GM23338 (cell line): ENCODE results near the gene CIRBP. TPM values are rescaled to one million over a fixed set of nuclear protein-coding genes. Genes with fewer than 3 reads are reported as not detected.
A peak's percentile ranks its signal among the peaks of the same experiment; 100 is the strongest.

ENCODE experiments used
- ATAC-seq: fragments of 200-7000 bp; cut with Tn5 transposase; 3 replicates; pipeline ENCODE4 v1.9.1; 2020
- DNase-seq: peaks from one replicate; pipeline ENCODE4 v3.0.0-alpha.2; 2015; ENCODE audit warnings: low spot score
- H2AFZ ChIP-seq: fragments of 200-600 bp; sonication (generic); 2 replicates; pipeline ENCODE4 v1.8.0; 2016; ENCODE audit warnings: antibody characterized with exemption, mild to moderate bottlenecking, moderate library complexity
- H3F3A ChIP-seq: fragments of 200-600 bp; sonication (generic); replicated peaks from 2 replicates; pipeline ENCODE4 v1.8.0; 2017; ENCODE audit warnings: antibody characterized with exemption, mixed run types, low read depth
- H3K27ac ChIP-seq: fragments of 200-600 bp; sonication (generic); 2 replicates; pipeline ENCODE4 v1.6.1; 2016; ENCODE audit warnings: low read depth
- H3K27me3 ChIP-seq: fragments of 200-600 bp; sonication (generic); 2 replicates; pipeline ENCODE4 v1.8.0; 2016; ENCODE audit warnings: mild to moderate bottlenecking, mixed run types, moderate library complexity; ENCODE audit not compliant: insufficient read depth
- H3K36me3 ChIP-seq: fragments of 200-600 bp; sonication (generic); 2 replicates; pipeline ENCODE4 v1.8.0; 2016; ENCODE audit warnings: mild to moderate bottlenecking; ENCODE audit not compliant: insufficient read depth
- H3K4me1 ChIP-seq: fragments of 200-600 bp; sonication (generic); 2 replicates; pipeline ENCODE4 v1.8.0; 2016; ENCODE audit warnings: mild to moderate bottlenecking, moderate library complexity; ENCODE audit not compliant: insufficient read depth
- H3K4me2 ChIP-seq: fragments of 200-600 bp; sonication (generic); 2 replicates; pipeline ENCODE4 v1.7.1; 2017; ENCODE audit warnings: mixed run types
- H3K4me3 ChIP-seq: fragments of 200-600 bp; sonication (generic); 2 replicates; pipeline ENCODE4 v1.6.1; 2016; ENCODE audit warnings: mixed run types
- H3K79me2 ChIP-seq: fragments of 200-600 bp; sonication (generic); replicated peaks from 2 replicates; pipeline ENCODE4 v1.8.0; 2017; ENCODE audit warnings: mild to moderate bottlenecking; ENCODE audit not compliant: insufficient read depth
- H3K9me2 ChIP-seq: fragments of 200-600 bp; sonication (generic); 2 replicates; pipeline ENCODE4 v1.8.0; 2017; ENCODE audit not compliant: insufficient read depth
- H4K20me1 ChIP-seq: fragments of 200-600 bp; sonication (generic); replicated peaks from 2 replicates; pipeline ENCODE4 v1.8.0; 2017; ENCODE audit warnings: mild to moderate bottlenecking; ENCODE audit not compliant: insufficient read depth
- H3K27ac Mint-ChIP-seq: 2 replicates; pipeline ENCODE4 v1.8.0; 2020; ENCODE audit warnings: inconsistent platforms, mild to moderate bottlenecking, moderate library complexity, mixed read lengths
- H3K27me3 Mint-ChIP-seq: 3 replicates; pipeline ENCODE4 v1.8.0; 2022; ENCODE audit warnings: low read depth, mild to moderate bottlenecking, moderate library complexity, mixed read lengths, inconsistent platforms; ENCODE audit not compliant: insufficient read depth, poor library complexity
- H3K36me3 Mint-ChIP-seq: 3 replicates; pipeline ENCODE4 v1.8.0; 2021; ENCODE audit warnings: low read depth, mild to moderate bottlenecking, inconsistent platforms, moderate library complexity, mixed read lengths
- H3K4me1 Mint-ChIP-seq: 3 replicates; pipeline ENCODE4 v1.8.0; 2020; ENCODE audit warnings: mild to moderate bottlenecking, inconsistent platforms, mixed read lengths
- H3K4me3 Mint-ChIP-seq: 3 replicates; pipeline ENCODE4 v1.8.0; 2021; ENCODE audit warnings: moderate library complexity, mild to moderate bottlenecking, inconsistent platforms, mixed read lengths
- H3K9me3 Mint-ChIP-seq: 3 replicates; pipeline ENCODE4 v1.8.0; 2020; ENCODE audit warnings: moderate library complexity, mild to moderate bottlenecking, inconsistent platforms, mixed read lengths
- ETS1 ChIP-seq: IDR thresholded peaks from 2 replicates; pipeline ENCODE4 v1.6.1; 2016; ENCODE audit warnings: antibody characterized with exemption
- JUNB ChIP-seq: IDR thresholded peaks from one replicate; pipeline ENCODE4 v1.6.1; 2016; ENCODE audit warnings: antibody characterized with exemption; ENCODE audit not compliant: unreplicated experiment
- NANOG ChIP-seq: IDR thresholded peaks from 2 replicates; pipeline ENCODE4 v1.6.1; 2016; ENCODE audit warnings: antibody characterized with exemption, borderline replicate concordance
- STAT1 ChIP-seq: IDR thresholded peaks from one replicate; pipeline ENCODE4 v1.6.1; 2016; ENCODE audit warnings: antibody characterized with exemption; ENCODE audit not compliant: unreplicated experiment
- ZNF331 ChIP-seq: fragments of 250-450 bp; sonication (Bioruptor Pico); IDR thresholded peaks from 2 replicates; pipeline ENCODE4 v1.5.0; 2020; ENCODE audit warnings: low read depth, mild to moderate bottlenecking, moderate library complexity
- ZNF462 ChIP-seq: fragments of 250-450 bp; sonication (Bioruptor Pico); IDR thresholded peaks from 2 replicates; pipeline ENCODE4 v1.5.0; 2020; ENCODE audit warnings: mild to moderate bottlenecking, moderate library complexity
- polyA plus RNA-seq: library from polyadenylated mRNA; unstranded; fragments of >200 nt; fragmentation: Nextera tagmentation; extraction: Ambion mirVana; gene quantifications from 2 replicates; pipeline ENCODE4 v1.2.1, GENCODE V29; 2016
- total RNA-seq: library from RNA; depleted of rRNA; stranded (reverse); fragments of >200 nt; shearing (Covaris generic); gene quantifications from 2 replicates; pipeline ENCODE4 v1.2.3, GENCODE V29; 2014

CIRBP gene
- total and polyA plus RNA-seq, 2 experiments from 2014 or later: 153 to 202 TPM

GRCh38 chr19:1268226-1269064 lies 687 bp upstream of the CIRBP start:
- Mint-ChIP-seq H3K27ac (peak overlapping the region; percentile 63; the same call in 1 of the 2 replicates), H3K36me3 (peaks cover 45% of the 10 kb centered on the region), H3K4me1 (peaks cover 59% of the 10 kb centered on the region), H3K9me3 (peaks cover 2% of the 10 kb centered on the region; the same call in 2 of the 3 replicates), H3K27me3 (peaks cover 51% of the 10 kb centered on the region), H3K4me3 (peak overlapping the region; percentile 57)
- ATAC-seq (no peak), DNase-seq (no peak)
- Histone ChIP-seq H3K4me1 (peaks cover 41% of the 10 kb centered on the region), H3K9me2 (no peaks in the 10 kb centered on the region), H3F3A (peaks cover 57% of the 10 kb centered on the region), H3K4me3 (peak overlapping the region; percentile 94), H4K20me1 (peaks cover 30% of the 10 kb centered on the region), H3K36me3 (peaks cover 26% of the 10 kb centered on the region), H2AFZ (no peak overlapping the region), H3K79me2 (peaks cover 39% of the 10 kb centered on the region), H3K27ac (no peak overlapping the region), H3K4me2 (peak overlapping the region; percentile 95), H3K27me3 (peaks cover 10% of the 10 kb centered on the region; the same call in 1 of the 2 replicates)
- TF ChIP-seq ZNF462 (no peak), STAT1 (no peak), JUNB (no peak), ZNF331 (CRISPR knock-in tag) (no peak), ETS1 (no peak), NANOG (no peak)
